Vagina (tissue), 2 donors: Measurements from ENCODE around the gene ERG28. TPM values are rescaled to one million over a fixed set of nuclear protein-coding genes. Genes with fewer than 3 reads are reported as not detected.

Experiments used
- DNase-seq, 2 donors: peaks; one replicate each; pipeline ENCODE4 v3.0.0-alpha.2; 2017; ENCODE audit errors: extremely low spot score in 2 of 2
- H3K27ac ChIP-seq: fragments of 200-600 bp; sonication (generic); one replicate; pipeline ENCODE4 v1.5.1; 2019
- H3K27me3 ChIP-seq: fragments of 200-600 bp; sonication (generic); one replicate; pipeline ENCODE4 v1.5.1; 2019
- H3K36me3 ChIP-seq, 2 donors: fragments of 200-600 bp; sonication (generic); one replicate each; pipeline ENCODE4 v1.5.1; 2017 to 2019
- H3K4me1 ChIP-seq: fragments of 200-600 bp; sonication (generic); one replicate; pipeline ENCODE4 v1.5.1; 2019
- H3K4me3 ChIP-seq, 2 donors: fragments of 200-600 bp; sonication (generic); 1 replicate in 1 of 2; 2 replicates in 1 of 2; pipeline ENCODE4 v1.5.1; 2016 to 2019
- H3K9me3 ChIP-seq: fragments of 200-600 bp; sonication (generic); one replicate; pipeline ENCODE4 v1.5.1; 2019
- CTCF ChIP-seq, 3 experiments: fragments of 450-650 bp in 2 of 3; fragments of 200-600 bp in 1 of 3; sonication (generic) in 1 of 3; IDR thresholded peaks; one replicate each; pipeline ENCODE4 v1.5.1; 2017 to 2019; ENCODE audit warnings: antibody characterized with exemption in 3 of 3, mild to moderate bottlenecking in 2 of 3, moderate library complexity in 2 of 3
- POLR2A ChIP-seq, 2 donors: fragments of 450-650 bp; IDR thresholded peaks; one replicate each; pipeline ENCODE4 v1.6.1; 2017; ENCODE audit warnings: antibody characterized with exemption in 2 of 2, mild to moderate bottlenecking in 2 of 2, moderate library complexity in 2 of 2
- POLR2AphosphoS5 ChIP-seq, 2 donors: sonication (generic); formaldehyde crosslinking; IDR thresholded peaks; one replicate each; pipeline ENCODE4 v1.9.0; 2017; ENCODE audit warnings: antibody characterized with exemption in 2 of 2, mild to moderate bottlenecking in 2 of 2, low read depth in 1 of 2; ENCODE audit not compliant: insufficient read depth in 1 of 2
- intact Hi-C: fragments of 100-400 bp; cut with DNase I; formaldehyde crosslinking; loops from one replicate; pipeline ENCODE4 v1.15.1; 2023
- total RNA-seq: library from RNA; depleted of rRNA; stranded (reverse); fragments of >200 nt; gene quantifications from one replicate; pipeline ENCODE4 v1.2.3, GENCODE V29; 2016

Gene ERG28
- total RNA-seq, 1 donor from 2014 or later: 9.6 TPM

GRCh38 chr14:75650253-75651058 lies 10.2 kb downstream of the ERG28 start:
- TF ChIP-seq POLR2AphosphoS5 (IDR thresholded peaks at IDR 0.05; ENCODE audit: insufficient read depth in 1 of 2, low read depth in 1 of 2) (no peak), POLR2A (IDR thresholded peaks at IDR 0.05) (no peak), CTCF (IDR thresholded peaks at IDR 0.05) (no peak)
- Histone ChIP-seq H3K36me3 (peaks cover 0 to 46% of the 10 kb centered on the region in 2 donors), H3K9me3 (no peaks in the 10 kb centered on the region), H3K27me3 (no peaks in the 10 kb centered on the region), H3K4me1 (no peaks in the 10 kb centered on the region), H3K4me3 (no peak overlapping the region), H3K27ac (no peak overlapping the region)
- intact Hi-C loops: loop anchor here (5.0 kb wide), 1 partner anchor 73 kb away; the partner anchor contains the start of gene FLVCR2
- peak in 1 of 2 donors; percentile 29 for DNase-seq

GRCh38 chr14:75649773-75650172 lies 10.9 kb downstream of the ERG28 start:
- DNase-seq: no peak
- H3K27me3 ChIP-seq: no peaks in the 10 kb centered on the region
- intact Hi-C loops: loop anchor here (5.0 kb wide), 1 partner anchor 72 kb away; the partner anchor contains the start of gene FLVCR2

GRCh38 chr14:75649337-75649736 lies 11.3 kb downstream of the ERG28 start:
- H3K27ac ChIP-seq: no peak overlapping the region
- no peaks in the 10 kb centered on the region for H3K4me1 ChIP-seq
- H3K4me3 ChIP-seq: no peak overlapping the region
- intact Hi-C loops: no loop called here
- H3K27me3 ChIP-seq: no peaks in the 10 kb centered on the region
- H3K36me3 ChIP-seq: peaks cover 0 to 41% of the 10 kb centered on the region in 2 donors
- DNase-seq: no peak
- H3K9me3 ChIP-seq: no peaks in the 10 kb centered on the region
- TF ChIP-seq CTCF (IDR thresholded peaks at IDR 0.05): no peak
- TF ChIP-seq POLR2A (IDR thresholded peaks at IDR 0.05): no peak
- no peak for TF ChIP-seq POLR2AphosphoS5 (IDR thresholded peaks at IDR 0.05; ENCODE audit: insufficient read depth in 1 of 2, low read depth in 1 of 2)

More at GRCh38 chr14:75649773-75650172, 10.9 kb downstream of the ERG28 start:
- Histone ChIP-seq H3K27ac (no peak overlapping the region), H3K9me3 (no peaks in the 10 kb centered on the region), H3K4me3 (no peak overlapping the region), H3K36me3 (peaks cover 0 to 46% of the 10 kb centered on the region in 2 donors), H3K4me1 (no peaks in the 10 kb centered on the region)
- no peak for TF ChIP-seq POLR2A (IDR thresholded peaks at IDR 0.05)
- TF ChIP-seq POLR2AphosphoS5 (IDR thresholded peaks at IDR 0.05; ENCODE audit: insufficient read depth in 1 of 2, low read depth in 1 of 2): no peak

- no peak overlapping the region for H3K27ac ChIP-seq
- no peaks in the 10 kb centered on the region for H3K4me1 ChIP-seq
- TF ChIP-seq CTCF (IDR thresholded peaks at IDR 0.05) (no peak), POLR2AphosphoS5 (IDR thresholded peaks at IDR 0.05; ENCODE audit: insufficient read depth in 1 of 2, low read depth in 1 of 2) (no peak), POLR2A (IDR thresholded peaks at IDR 0.05) (no peak)
- H3K27me3 ChIP-seq: no peaks in the 10 kb centered on the region
- peaks cover 0 to 40% of the 10 kb centered on the region in 2 donors for H3K36me3 ChIP-seq
- intact Hi-C loops: no loop called here
- H3K9me3 ChIP-seq: no peaks in the 10 kb centered on the region
- no peak overlapping the region for H3K4me3 ChIP-seq
- DNase-seq: peak in 1 of 2 donors; percentile 71
Observed at GRCh38 chr14:75648066-75648838, 12.4 kb downstream of the ERG28 start.

- Histone ChIP-seq H3K27ac (no peak overlapping the region), H3K36me3 (peaks cover 0 to 40% of the 10 kb centered on the region in 2 donors), H3K27me3 (no peaks in the 10 kb centered on the region), H3K4me1 (no peaks in the 10 kb centered on the region), H3K4me3 (no peak overlapping the region), H3K9me3 (no peaks in the 10 kb centered on the region)
- TF ChIP-seq POLR2A (IDR thresholded peaks at IDR 0.05): no peak
- peak in 1 of 2 donors; percentile 52 for DNase-seq
- intact Hi-C loops: no loop called here
Observed at GRCh38 chr14:75647640-75648039, 13.0 kb downstream of the ERG28 start.
